ENCODE results near the gene TXNRD2.

The TXNRD2 gene

GRCh38 chr22:19941365-19942082 lies at the start of gene TXNRD2, which contains the start of gene COMT:
TXNRD2 (minus strand) TSS chr22:19941818; CDS start chr22:19941803, 15 bp downstream.
COMT (plus strand) TSS chr22:19941772; CDS start chr22:19962527, 20,755 bp downstream.
- H3K27ac Mint-ChIP-seq (ENCODE audit: low read depth), result peak within 1 kb of the TSS; percentile 95
- ATAC-seq (replicated peaks; ENCODE audit: extremely low read depth, poor library complexity, severe bottlenecking) (peak; percentile 92), DNase-seq (ENCODE audit: low spot score in 2 of 2) (peak; percentile 42 to 47)
- H3K9me3 Mint-ChIP-seq, result peaks cover 3% of the 10 kb centered on the region
- H3K36me3 Mint-ChIP-seq (ENCODE audit: insufficient read depth), result peaks cover 6% of the 10 kb centered on the region
- no peaks in the 10 kb centered on the region for H3K27me3 Mint-ChIP-seq
- H3K4me3 Mint-ChIP-seq, result peak within 1 kb of the TSS; percentile 90
- H3K4me1 Mint-ChIP-seq, result peaks cover 38% of the 10 kb centered on the region

DNA sequence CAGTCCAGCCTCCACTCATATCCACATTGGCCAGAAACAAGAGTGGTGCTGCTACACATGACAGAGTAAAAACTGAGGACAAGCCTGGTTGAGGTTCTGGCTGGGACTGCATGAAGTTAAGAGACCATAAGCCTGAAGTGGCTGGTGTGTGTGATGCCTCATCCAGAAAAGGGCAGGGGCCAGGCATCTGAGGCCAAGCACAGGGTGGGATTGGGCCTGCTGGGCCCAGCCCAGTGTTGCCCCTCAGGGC lies 49.7 kb upstream of the TXNRD2 start:
- ATAC-seq (replicated peaks; ENCODE audit: extremely low read depth, poor library complexity, severe bottlenecking) (no peak), DNase-seq (ENCODE audit: low spot score in 2 of 2) (no peak)
- H3K27me3 Mint-ChIP-seq, result no peaks in the 10 kb centered on the region
- no peaks in the 10 kb centered on the region for H3K9me3 Mint-ChIP-seq
- no peak overlapping the region for H3K4me3 Mint-ChIP-seq
- H3K27ac Mint-ChIP-seq (ENCODE audit: low read depth), result no peak overlapping the region
- H3K36me3 Mint-ChIP-seq (ENCODE audit: insufficient read depth), result no peaks in the 10 kb centered on the region
- H3K4me1 Mint-ChIP-seq, result no peaks in the 10 kb centered on the region

GRCh38 chr22:19990609-19991394 lies 49.2 kb upstream of the TXNRD2 start:
- ATAC-seq (replicated peaks; ENCODE audit: extremely low read depth, poor library complexity, severe bottlenecking), result no peak
- Mint-ChIP-seq H3K9me3 (no peaks in the 10 kb centered on the region), H3K4me1 (no peaks in the 10 kb centered on the region), H3K4me3 (no peak overlapping the region), H3K36me3 (ENCODE audit: insufficient read depth) (no peaks in the 10 kb centered on the region), H3K27ac (ENCODE audit: low read depth) (no peak overlapping the region), H3K27me3 (no peaks in the 10 kb centered on the region)
- DNase-seq (ENCODE audit: low spot score in 2 of 2), result no peak

- Mint-ChIP-seq H3K4me1 (no peaks in the 10 kb centered on the region), H3K9me3 (no peaks in the 10 kb centered on the region), H3K36me3 (ENCODE audit: insufficient read depth) (no peaks in the 10 kb centered on the region), H3K4me3 (no peak overlapping the region), H3K27me3 (no peaks in the 10 kb centered on the region), H3K27ac (ENCODE audit: low read depth) (no peak overlapping the region)
- ATAC-seq (replicated peaks; ENCODE audit: extremely low read depth, poor library complexity, severe bottlenecking), result no peak
- DNase-seq (ENCODE audit: low spot score in 2 of 2), result no peak
Observed at GRCh38 chr22:19990188-19990587, 48.6 kb upstream of the TXNRD2 start.

- DNase-seq (ENCODE audit: low spot score in 2 of 2), result no peak
- Mint-ChIP-seq H3K27me3 (no peaks in the 10 kb centered on the region), H3K36me3 (ENCODE audit: insufficient read depth) (no peaks in the 10 kb centered on the region), H3K9me3 (no peaks in the 10 kb centered on the region), H3K4me1 (no peaks in the 10 kb centered on the region), H3K27ac (ENCODE audit: low read depth) (no peak overlapping the region), H3K4me3 (no peak overlapping the region)
- no peak for ATAC-seq (replicated peaks; ENCODE audit: extremely low read depth, poor library complexity, severe bottlenecking)
Observed at GRCh38 chr22:19989725-19990067, 48.1 kb upstream of the TXNRD2 start.

DNA sequence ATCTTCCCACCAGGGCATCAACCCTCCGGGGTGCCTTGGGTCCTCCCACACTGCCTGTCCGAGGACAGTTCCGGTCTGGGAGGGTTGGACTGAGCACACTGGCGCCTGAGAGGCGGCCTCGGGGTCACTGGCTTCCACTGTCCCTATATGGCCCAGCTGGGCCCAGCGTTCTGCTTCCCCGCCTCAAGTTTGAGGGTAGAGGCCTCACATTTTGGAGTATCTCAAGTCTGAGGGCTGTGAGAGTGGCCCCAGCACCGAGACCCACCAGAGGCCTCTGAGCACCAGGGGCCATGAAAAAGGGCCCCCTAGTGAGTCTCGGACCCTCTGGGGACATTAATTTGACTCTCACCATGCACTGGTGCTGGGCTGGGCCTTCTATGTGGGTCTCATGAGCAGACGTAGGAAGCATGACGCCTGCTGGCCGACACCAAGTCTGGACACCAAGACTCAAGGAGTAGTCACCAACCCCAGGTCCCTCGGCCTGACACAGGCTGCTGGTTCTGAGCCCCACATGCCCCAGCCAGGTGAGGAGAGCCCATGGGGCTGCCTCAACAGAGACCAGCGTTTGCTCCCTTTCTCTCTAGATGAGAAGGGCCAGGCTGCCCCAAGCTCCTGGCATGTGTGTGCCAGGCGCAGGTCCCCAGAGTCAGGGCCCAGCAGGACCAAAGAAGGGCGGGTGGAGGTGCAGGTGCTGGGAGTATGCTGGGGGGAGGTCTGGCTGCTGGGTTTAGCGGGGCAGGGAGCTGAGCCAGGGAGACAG lies 47.5 kb upstream of the TXNRD2 start:
- no peaks in the 10 kb centered on the region for H3K4me1 Mint-ChIP-seq
- no peak overlapping the region for H3K27ac Mint-ChIP-seq (ENCODE audit: low read depth)
- H3K27me3 Mint-ChIP-seq, result no peaks in the 10 kb centered on the region
- H3K36me3 Mint-ChIP-seq (ENCODE audit: insufficient read depth), result no peaks in the 10 kb centered on the region
- H3K9me3 Mint-ChIP-seq, result no peaks in the 10 kb centered on the region
- DNase-seq (ENCODE audit: low spot score in 2 of 2) (no peak), ATAC-seq (replicated peaks; ENCODE audit: extremely low read depth, poor library complexity, severe bottlenecking) (no peak)
- no peak overlapping the region for H3K4me3 Mint-ChIP-seq

- H3K4me1 Mint-ChIP-seq, result no peaks in the 10 kb centered on the region
- DNase-seq (ENCODE audit: low spot score in 2 of 2) (no peak), ATAC-seq (replicated peaks; ENCODE audit: extremely low read depth, poor library complexity, severe bottlenecking) (no peak)
- H3K36me3 Mint-ChIP-seq (ENCODE audit: insufficient read depth), result no peaks in the 10 kb centered on the region
- H3K27ac Mint-ChIP-seq (ENCODE audit: low read depth), result no peak overlapping the region
- no peaks in the 10 kb centered on the region for H3K27me3 Mint-ChIP-seq
- H3K4me3 Mint-ChIP-seq, result peak overlapping the region; percentile 56
- H3K9me3 Mint-ChIP-seq, result no peaks in the 10 kb centered on the region
Observed at GRCh38 chr22:19988331-19988808, 46.8 kb upstream of the TXNRD2 start.

DNA sequence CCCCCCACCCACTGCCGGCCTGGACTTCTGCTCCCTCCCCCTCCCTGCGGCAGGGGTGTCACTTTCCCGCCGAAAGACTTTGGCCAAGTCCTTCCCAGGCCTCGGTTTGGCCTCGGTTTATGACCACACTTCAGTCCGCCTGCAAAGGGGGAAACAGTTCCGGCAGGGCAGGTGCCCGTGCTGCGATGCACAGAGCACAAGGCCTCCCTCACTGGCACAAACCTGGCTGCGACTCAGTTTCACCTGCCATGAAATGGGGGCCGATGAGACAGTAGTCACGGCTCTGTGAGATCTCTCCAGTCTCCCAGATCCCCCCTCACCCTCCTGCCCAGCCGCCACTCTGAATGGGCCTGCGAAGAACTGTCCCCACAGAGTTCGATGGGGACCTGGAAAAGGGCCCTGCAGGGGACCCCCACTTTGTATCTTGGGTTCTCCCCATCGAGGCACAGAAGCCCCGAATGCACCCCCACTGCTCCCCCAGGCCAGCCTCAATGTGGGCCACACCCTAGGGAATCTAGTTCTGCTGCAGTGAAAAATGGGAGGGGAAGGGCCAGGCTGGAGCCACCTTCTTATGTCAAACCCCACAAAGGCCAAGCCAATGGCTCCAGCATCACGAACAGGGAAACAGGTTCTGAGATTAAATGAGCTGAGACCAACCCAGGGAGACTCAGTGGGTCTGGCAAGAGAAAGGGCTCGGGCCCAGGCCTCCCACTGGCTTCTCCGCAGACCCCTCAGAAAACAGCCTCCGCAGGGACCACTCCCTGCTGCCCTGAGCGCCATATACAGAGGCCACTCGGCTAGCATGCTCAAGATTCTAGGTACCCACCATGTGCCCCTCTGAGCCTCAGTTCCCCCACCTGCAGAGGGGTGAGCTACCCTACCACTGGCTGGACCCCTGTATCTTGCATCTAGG lies 46.0 kb upstream of the TXNRD2 start:
- Mint-ChIP-seq H3K27me3 (no peaks in the 10 kb centered on the region), H3K9me3 (no peaks in the 10 kb centered on the region), H3K4me3 (peak overlapping the region; percentile 56), H3K4me1 (no peaks in the 10 kb centered on the region), H3K27ac (ENCODE audit: low read depth) (no peak overlapping the region), H3K36me3 (ENCODE audit: insufficient read depth) (no peaks in the 10 kb centered on the region)
- no peak for ATAC-seq (replicated peaks; ENCODE audit: extremely low read depth, poor library complexity, severe bottlenecking)
- DNase-seq (ENCODE audit: low spot score in 2 of 2), result no peak

- H3K9me3 Mint-ChIP-seq, result no peaks in the 10 kb centered on the region
- H3K4me3 Mint-ChIP-seq, result peak overlapping the region; percentile 56
- ATAC-seq (replicated peaks; ENCODE audit: extremely low read depth, poor library complexity, severe bottlenecking) (peak; percentile 61), DNase-seq (ENCODE audit: low spot score in 2 of 2) (peak; percentile 33 to 34)
- no peak overlapping the region for H3K27ac Mint-ChIP-seq (ENCODE audit: low read depth)
- H3K27me3 Mint-ChIP-seq, result no peaks in the 10 kb centered on the region
- H3K36me3 Mint-ChIP-seq (ENCODE audit: insufficient read depth), result no peaks in the 10 kb centered on the region
- H3K4me1 Mint-ChIP-seq, result no peaks in the 10 kb centered on the region
Observed at GRCh38 chr22:19986410-19987341, 45.1 kb upstream of the TXNRD2 start.

- DNase-seq (ENCODE audit: low spot score in 2 of 2) (no peak), ATAC-seq (replicated peaks; ENCODE audit: extremely low read depth, poor library complexity, severe bottlenecking) (no peak)
- Mint-ChIP-seq H3K4me1 (no peaks in the 10 kb centered on the region), H3K9me3 (no peaks in the 10 kb centered on the region), H3K27me3 (no peaks in the 10 kb centered on the region), H3K36me3 (ENCODE audit: insufficient read depth) (no peaks in the 10 kb centered on the region), H3K27ac (ENCODE audit: low read depth) (no peak overlapping the region), H3K4me3 (peak overlapping the region; percentile 20)
Observed at GRCh38 chr22:19986011-19986409, 44.4 kb upstream of the TXNRD2 start.

Measured in central memory CD8-positive, alpha-beta T cell (primary cell).